ENCODE data around the gene CRYBB2.

GRCh38 chr22:25236417-25236816 is 17.0 kb downstream of the CRYBB2 start:
- TF ChIP-seq CTCF (IDR thresholded peaks at IDR 0.05 in 2 of 3, conservative IDR thresholded peaks at IDR 0.05 in 1 of 3; ENCODE audit: borderline replicate concordance in 1 of 3, insufficient read depth in 1 of 3, low read depth in 2 of 3, low read length in 2 of 3) (no peak), POLR2A (IDR thresholded peaks at IDR 0.05; ENCODE audit: borderline replicate concordance, extremely low read depth, insufficient read depth, insufficient read length) (no peak), ATF3 (IDR thresholded peaks at IDR 0.05) (no peak), REST (IDR thresholded peaks at IDR 0.05; ENCODE audit: low read depth) (no peak), JUND (IDR thresholded peaks at IDR 0.05) (no peak), POLR2AphosphoS5 (IDR thresholded peaks at IDR 0.05; ENCODE audit: low read depth, low read length) (no peak), CEBPB (IDR thresholded peaks at IDR 0.05; ENCODE audit: low read depth) (no peak), EZH2 (IDR thresholded peaks at IDR 0.05) (no peak), FOSL1 (IDR thresholded peaks at IDR 0.05; ENCODE audit: low read depth) (no peak), EGR1 (IDR thresholded peaks at IDR 0.05; ENCODE audit: low read depth) (no peak), ZNF274 (IDR thresholded peaks at IDR 0.05; ENCODE audit: low read depth, low read length) (no peak), YY1 (IDR thresholded peaks at IDR 0.05; ENCODE audit: extremely low read depth, insufficient replicate concordance, low read depth, low read length) (no peak)
